NCI-H2196 treated with DMSO at 0.1 percent for 48 hours (cell line): ENCODE results near the gene UNC45B.
"Not testable (repeated sequence)": the region's sequence is repeated elsewhere in the genome, so short reads cannot be mapped to it uniquely, and the experiment has no call there.

Source experiments
- DNase-seq: peaks from one replicate; lab custom pipeline; 2025; ENCODE audit not compliant: unreplicated experiment; lab: John Stamatoyannopoulos, UW

Gene UNC45B

DNA sequence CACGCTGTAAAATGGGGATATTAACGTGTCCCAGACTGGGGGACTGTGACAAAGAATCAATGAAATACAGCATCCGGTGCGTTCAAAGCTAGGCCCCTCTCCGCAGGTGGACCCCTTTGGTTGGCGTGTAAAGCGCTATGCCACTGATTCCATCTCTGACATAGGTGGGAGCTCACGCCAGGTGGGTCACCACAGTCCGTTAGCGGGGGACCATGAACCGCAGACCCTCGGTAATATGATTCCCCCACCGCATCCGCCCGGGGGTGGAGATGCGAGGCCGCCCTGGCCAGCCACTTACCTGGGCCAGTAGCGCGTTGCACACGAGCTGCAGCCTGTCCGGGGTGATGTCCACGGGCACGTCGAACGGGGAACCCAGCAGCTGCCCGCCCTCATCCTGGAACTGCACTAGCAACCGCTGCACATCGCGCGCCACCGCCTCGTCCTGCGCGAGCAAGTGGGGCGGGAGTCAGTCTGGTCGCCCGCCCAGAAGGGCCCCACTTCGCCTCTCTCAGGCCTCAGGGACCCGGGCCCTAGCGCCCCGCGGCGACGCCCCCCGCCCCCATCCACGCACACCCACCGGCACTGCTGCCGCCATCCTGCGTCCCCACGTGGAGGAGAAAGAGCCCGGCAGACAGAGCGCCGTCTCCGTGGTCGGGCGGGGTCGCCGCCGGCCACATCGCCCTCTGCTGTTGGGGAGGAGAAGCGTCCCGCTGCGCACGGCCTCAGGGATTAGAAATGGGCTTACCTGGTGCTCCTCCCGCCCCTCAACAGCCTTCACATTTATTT lies 5.7 kb upstream of the UNC45B start, which contains the start of gene NLE1:
Gene NLE1 (minus strand): TSS at position 623 of the 786 bp plus-strand sequence. CDS start 28 bp downstream, at position 595.
- peak; percentile 23 for DNase-seq

DNA sequence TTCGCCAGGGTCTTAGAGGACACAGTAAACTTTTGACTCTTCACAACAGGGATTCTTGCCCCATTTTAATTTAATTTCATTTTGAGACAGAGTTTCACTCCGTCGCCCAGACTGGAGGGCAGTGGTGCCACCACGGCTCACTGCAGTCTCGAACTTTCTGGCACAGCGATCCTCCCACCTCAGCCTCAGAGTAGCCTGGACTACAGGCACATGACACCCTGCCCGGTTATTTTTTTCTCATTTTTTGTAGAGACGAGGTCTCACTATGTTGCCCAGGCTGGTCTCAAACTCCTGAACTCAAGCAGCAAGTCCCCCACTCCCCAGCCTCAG lies 5.2 kb upstream of the UNC45B start:
- DNase-seq = no peak

DNA sequence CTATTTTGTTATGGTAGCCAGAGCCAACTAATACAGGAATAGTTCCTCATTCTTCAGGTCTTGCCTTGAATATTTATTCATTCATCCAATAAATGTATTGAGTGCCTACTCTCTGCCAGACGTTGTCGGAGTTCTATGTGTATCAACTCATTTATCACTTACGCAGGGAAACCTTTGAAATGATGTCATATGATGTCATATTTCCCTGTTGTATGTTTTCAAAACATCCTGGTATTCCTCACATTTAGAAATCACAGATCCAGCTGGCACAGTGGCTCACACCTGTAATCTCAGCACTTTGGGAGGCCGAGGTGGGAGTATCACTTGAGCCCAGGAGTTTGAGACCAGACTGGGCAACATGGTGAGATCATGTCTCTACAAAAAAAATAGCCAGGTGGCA lies 2.8 kb upstream of the UNC45B start:
- no peak for DNase-seq

- DNase-seq = no peak
Observed at GRCh38 chr17:35146214-35146833, 1.3 kb upstream of the UNC45B start.

GRCh38 chr17:35148144-35148543 lies 527 bp downstream of the UNC45B start:
- no peak for DNase-seq

- DNase-seq = no peak
Observed at GRCh38 chr17:35149941-35150340, 2.3 kb downstream of the UNC45B start.

DNA sequence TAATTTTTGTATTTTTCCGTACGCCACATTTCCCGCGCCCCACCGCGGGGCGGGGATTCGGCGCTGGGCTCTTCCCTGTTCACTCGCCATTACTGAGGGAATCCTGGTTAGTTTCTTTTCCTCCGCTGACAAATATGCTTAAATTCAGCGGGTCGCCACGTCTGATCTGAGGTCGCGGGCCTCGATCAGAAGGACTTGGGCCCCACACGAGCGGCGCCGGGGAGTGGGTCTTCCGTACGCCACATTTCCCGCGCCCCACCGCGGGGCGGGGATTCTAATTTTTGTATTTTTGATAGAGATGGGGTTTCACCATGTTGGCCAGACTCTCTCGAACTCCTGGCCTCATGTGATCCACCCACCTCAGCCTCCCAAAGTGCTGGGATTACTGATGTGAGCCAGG lies 3.5 kb downstream of the UNC45B start:
- DNase-seq = not testable (repeated sequence)

- no peak for DNase-seq
Observed at GRCh38 chr17:35152421-35153140, 5.0 kb downstream of the UNC45B start.

GRCh38 chr17:35154196-35155165 lies 6.9 kb downstream of the UNC45B start:
- no peak for DNase-seq

GRCh38 chr17:35155246-35155645 lies 7.6 kb downstream of the UNC45B start:
- DNase-seq = no peak

DNA sequence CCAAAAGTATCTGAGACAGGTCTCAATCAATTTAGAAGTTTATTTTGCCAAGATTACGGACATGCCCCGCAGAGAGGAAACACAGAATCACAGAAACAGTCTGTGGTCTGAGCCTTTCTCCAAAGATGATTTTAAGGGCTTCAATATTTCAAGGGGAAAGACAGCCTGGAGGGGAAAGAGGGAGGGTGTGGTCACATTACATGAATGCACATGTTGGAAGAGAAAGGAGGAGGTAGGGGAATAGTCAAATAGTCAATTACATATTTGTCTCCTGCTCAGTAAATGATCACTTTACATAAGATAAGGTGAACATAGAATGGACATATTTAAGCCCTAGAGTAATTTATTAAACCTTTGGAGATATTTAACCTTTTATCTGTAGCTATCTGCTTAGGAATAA lies 12.3 kb downstream of the UNC45B start:
- DNase-seq = no peak

DNA sequence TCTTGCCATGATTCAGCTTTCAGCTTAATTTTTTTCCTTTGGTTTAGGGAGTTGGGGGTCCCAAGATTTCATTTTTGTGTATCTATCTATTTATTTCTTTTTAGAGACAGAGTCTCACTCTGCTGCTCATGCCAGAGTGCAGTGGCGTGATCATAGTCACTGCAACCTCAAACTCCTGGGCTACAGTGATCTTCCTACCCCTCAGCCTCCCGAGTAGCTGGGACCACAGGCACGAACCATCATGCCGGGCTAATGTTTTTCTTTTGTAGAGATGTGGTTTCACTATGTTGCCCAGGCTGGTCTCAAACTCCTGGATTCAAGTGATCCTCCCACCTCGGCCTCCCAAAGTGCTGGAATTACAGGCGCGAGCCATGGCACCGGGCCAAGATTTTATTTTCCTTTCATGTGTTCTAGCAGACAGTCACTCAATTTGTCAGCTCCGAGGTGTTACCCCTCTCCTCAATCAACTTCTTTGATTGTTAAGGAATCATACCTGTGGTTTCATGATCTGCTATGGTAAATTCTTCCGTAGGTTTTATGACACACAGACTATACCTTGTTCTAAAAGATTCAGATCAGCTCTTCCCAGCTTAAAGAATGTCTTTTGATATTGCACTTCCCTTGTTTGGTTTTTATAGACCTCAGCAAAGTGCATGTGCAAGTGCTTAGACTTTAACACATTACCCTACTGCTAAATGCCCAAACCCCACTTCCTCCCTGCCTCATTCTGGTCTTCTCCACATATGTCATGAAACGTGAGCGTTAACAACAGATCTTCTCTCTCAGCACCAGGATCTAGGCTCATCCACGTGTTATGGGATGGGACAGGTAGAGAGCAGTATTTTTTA lies 13.0 kb downstream of the UNC45B start:
- DNase-seq = no peak

GRCh38 chr17:35161281-35161761 lies 13.7 kb downstream of the UNC45B start:
- DNase-seq = no peak

- no peak for DNase-seq
Observed at GRCh38 chr17:35162755-35163154, 15.1 kb downstream of the UNC45B start.

DNA sequence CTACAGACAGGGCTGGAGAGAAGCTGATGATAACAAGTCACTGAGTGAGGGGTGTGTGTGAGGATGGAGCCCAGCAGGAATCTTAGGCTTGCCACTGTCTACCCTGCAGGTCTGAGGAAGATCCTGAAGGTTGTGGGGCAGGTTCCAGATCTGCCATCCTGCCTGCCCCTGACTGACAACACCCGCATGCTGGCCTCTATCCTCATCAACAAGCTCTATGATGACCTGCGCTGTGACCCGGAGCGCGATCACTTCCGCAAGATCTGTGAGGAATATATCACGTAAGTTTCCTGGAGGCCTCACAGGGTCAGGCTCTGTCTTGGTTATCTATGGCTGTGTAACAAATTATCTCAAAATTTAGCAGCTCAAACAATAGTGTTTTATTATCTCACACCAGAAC lies 16.3 kb downstream of the UNC45B start:
- DNase-seq = no peak

GRCh38 chr17:35164716-35165115 lies 17.1 kb downstream of the UNC45B start:
- DNase-seq = no peak

DNA sequence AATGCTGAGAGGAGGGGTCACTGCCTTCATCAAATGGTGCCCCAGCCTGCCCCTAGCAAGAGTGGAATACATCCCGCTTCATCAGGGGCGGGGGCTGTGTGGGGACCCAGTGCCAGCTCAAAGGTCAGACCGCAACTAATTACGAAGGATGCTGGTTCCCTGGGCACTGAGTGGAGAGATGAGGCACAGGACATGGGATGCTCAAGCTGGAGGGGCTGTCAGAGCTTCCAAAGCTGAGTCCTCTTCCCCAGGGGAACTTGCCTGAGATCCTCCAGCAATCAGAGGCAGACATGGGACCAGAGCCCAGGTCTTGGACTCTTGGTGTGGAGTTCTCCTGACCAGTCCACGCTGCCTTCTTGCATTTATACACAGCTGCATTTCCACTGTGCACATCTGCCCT lies 18.9 kb downstream of the UNC45B start:
- no peak for DNase-seq

GRCh38 chr17:35167046-35167445 lies 19.4 kb downstream of the UNC45B start:
- DNase-seq = no peak

DNA sequence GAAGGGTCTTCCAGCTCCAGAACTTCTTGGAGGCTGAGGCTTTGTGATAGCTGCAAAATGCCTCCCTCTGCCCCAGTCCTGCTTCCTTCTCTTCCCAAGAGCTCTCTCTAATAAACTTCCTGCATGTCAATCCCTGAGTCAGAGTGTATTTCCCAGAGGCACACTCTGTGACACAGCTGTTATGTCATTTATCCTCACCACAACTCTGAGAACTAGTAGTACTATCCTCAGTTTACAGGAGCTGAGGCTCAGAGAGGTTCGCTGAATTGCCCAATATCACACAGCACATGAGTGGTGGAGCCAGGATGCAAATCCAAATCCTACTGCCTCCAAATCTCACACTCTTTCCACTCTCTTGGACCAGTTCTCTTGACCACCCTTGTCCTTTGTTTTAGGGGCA lies 20.0 kb downstream of the UNC45B start:
- no peak for DNase-seq

DNA sequence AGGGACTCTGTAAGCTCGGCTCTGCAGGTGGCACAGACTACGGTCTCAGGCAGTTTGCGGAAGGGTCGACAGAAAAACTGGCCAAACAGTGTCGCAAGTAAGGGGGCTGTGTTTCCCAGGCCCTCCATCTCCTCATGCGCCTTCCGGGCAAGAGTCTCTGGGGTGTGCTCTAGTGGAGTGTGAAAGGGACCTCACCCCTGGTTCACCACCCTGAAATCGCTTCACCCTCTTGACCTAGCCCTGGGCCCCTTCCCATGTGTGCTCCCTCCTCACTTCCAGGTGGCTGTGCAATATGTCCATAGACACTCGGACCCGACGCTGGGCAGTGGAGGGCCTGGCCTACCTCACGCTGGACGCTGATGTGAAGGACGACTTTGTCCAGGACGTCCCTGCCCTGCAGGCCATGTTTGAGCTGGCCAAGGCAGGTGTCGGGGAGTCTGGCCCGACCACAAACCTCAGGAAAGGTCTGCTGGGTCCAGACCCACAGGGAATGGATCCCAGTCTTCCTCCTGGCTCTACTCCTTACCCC lies 22.3 kb downstream of the UNC45B start:
- no peak for DNase-seq
